Measurements from ENCODE around the gene TSPAN18. TPM values are rescaled to one million over a fixed set of nuclear protein-coding genes. Genes with fewer than 3 reads are reported as not detected.

TSPAN18 gene
- polyA plus RNA-seq, 1 of the 3 experiments (the other 2 are of a cell fraction): 0.72 TPM

- TF ChIP-seq TEAD4 (IDR thresholded peaks at IDR 0.05; ENCODE audit: borderline replicate concordance, insufficient read depth) (no peak), MEF2A (IDR thresholded peaks at IDR 0.05; ENCODE audit: borderline replicate concordance, low read depth) (no peak), EP300 (IDR thresholded peaks at IDR 0.05; ENCODE audit: borderline replicate concordance in 1 of 2, low read depth in 1 of 2, low read length in 1 of 2) (no peak)
Observed at GRCh38 chr11:44709281-44709562, 17.5 kb upstream of the TSPAN18 start (continued).

- H3K27me3 ChIP-seq (ENCODE audit: insufficient read depth): peaks cover 9% of the 10 kb centered on the region
- no peak overlapping the region for H3K4me2 ChIP-seq
- no peak overlapping the region for H3K9ac ChIP-seq
- no peaks in the 10 kb centered on the region for H3K9me3 ChIP-seq
- POLR2A ChIA-PET: interaction anchor here (1.1 kb wide), 1 partner anchor 16 kb away, joined by 8 read pairs; no protein-coding TSS in a partner anchor
- no peak for TF ChIP-seq RCOR1 (IDR thresholded peaks at IDR 0.05; ENCODE audit: low read length)
- no peak for TF ChIP-seq MAX (IDR thresholded peaks at IDR 0.05; ENCODE audit: low read depth)
- TF ChIP-seq RFX5 (IDR thresholded peaks at IDR 0.05; ENCODE audit: low read length): no peak
- peaks cover 0 to 23% of the 10 kb centered on the region in 2 experiments; a peak in 3 of 4 replicates for H3K4me1 ChIP-seq (ENCODE audit: control insufficient read depth in 1 of 2, insufficient read depth in 2 of 2, low read depth in 1 of 2, low read length in 1 of 2)
- H3K36me3 ChIP-seq (replicated peaks in 1 of 2; ENCODE audit: control insufficient read depth in 1 of 2, insufficient read depth in 2 of 2, low read length in 1 of 2): no peaks in the 10 kb centered on the region
- no peaks in the 10 kb centered on the region for H3K79me2 ChIP-seq (ENCODE audit: insufficient read depth)
- H3K9me2 ChIP-seq: no peaks in the 10 kb centered on the region
- H3K27ac ChIP-seq (ENCODE audit: low read depth in 2 of 2, low read length in 1 of 2): peak overlapping the region in 1 of 2 experiments; percentile 92; a peak in 2 of 4 replicates
- 78% methylated on average over 3 of the region's 3 CpGs for WGBS (ENCODE audit: low lambda C conversion rate)
- no peak for DNase-seq
- no peak overlapping the region for H3K4me3 ChIP-seq (ENCODE audit: low read depth in 2 of 2, low read length in 1 of 2)
- H2AFZ ChIP-seq (ENCODE audit: low read depth): no peak overlapping the region
- CTCF ChIA-PET: interaction anchor here (0.8 to 1.7 kb wide), 5 partner anchors 8 to 217 kb away, joined by 3 to 4 read pairs (median 3); no protein-coding TSS in a partner anchor
- no peaks in the 10 kb centered on the region for H3F3A ChIP-seq (replicated peaks; ENCODE audit: insufficient read depth)
- H4K20me1 ChIP-seq (ENCODE audit: insufficient read depth): no peaks in the 10 kb centered on the region
Observed at GRCh38 chr11:44709966-44710365, 16.8 kb upstream of the TSPAN18 start.

GRCh38 chr11:44711113-44711786, 15.5 kb upstream of the TSPAN18 start:
- Histone ChIP-seq H3K79me2 (ENCODE audit: insufficient read depth) (no peaks in the 10 kb centered on the region), H3K4me3 (ENCODE audit: low read depth in 2 of 2, low read length in 1 of 2) (no peak overlapping the region), H3K27ac (ENCODE audit: low read depth in 2 of 2, low read length in 1 of 2) (peak overlapping the region in 1 of 2 experiments; percentile 92; a peak in 2 of 4 replicates), H3K36me3 (replicated peaks in 1 of 2; ENCODE audit: control insufficient read depth in 1 of 2, insufficient read depth in 2 of 2, low read length in 1 of 2) (no peaks in the 10 kb centered on the region), H3K4me1 (ENCODE audit: control insufficient read depth in 1 of 2, insufficient read depth in 2 of 2, low read depth in 1 of 2, low read length in 1 of 2) (peaks cover 0 to 23% of the 10 kb centered on the region in 2 experiments; a peak in 3 of 4 replicates), H2AFZ (ENCODE audit: low read depth) (no peak overlapping the region), H3K4me2 (no peak overlapping the region), H3K27me3 (ENCODE audit: insufficient read depth) (peaks cover 9% of the 10 kb centered on the region), H3K9me3 (no peaks in the 10 kb centered on the region), H4K20me1 (ENCODE audit: insufficient read depth) (no peaks in the 10 kb centered on the region), H3F3A (replicated peaks; ENCODE audit: insufficient read depth) (no peaks in the 10 kb centered on the region), H3K9me2 (no peaks in the 10 kb centered on the region), H3K9ac (no peak overlapping the region)
- POLR2A ChIA-PET: interaction anchor here (1.0 to 2.5 kb wide), 5 partner anchors 11 to 29 kb away, joined by 3 to 13 read pairs (median 6); partner anchors contain the start of gene TSPAN18
- 38% methylated on average over 6 of the region's 6 CpGs for WGBS (ENCODE audit: low lambda C conversion rate)
- CTCF ChIA-PET: interaction anchor here (0.8 to 2.6 kb wide), 10 partner anchors 8 to 225 kb away, joined by 3 to 13 read pairs (median 4); partner anchors contain the start of gene TSPAN18
- TF ChIP-seq FOXJ3 (CRISPR knock-in tag; IDR thresholded peaks at IDR 0.05): peak; percentile 20; the same call in 1 of the 2 replicates
- TF ChIP-seq POLR2AphosphoS5 (IDR thresholded peaks at IDR 0.05; ENCODE audit: low read depth, low read length): no peak
- peak; percentile 92 for TF ChIP-seq CHD2 (IDR thresholded peaks at IDR 0.05; ENCODE audit: low read length, partially characterized antibody)
- no peak for TF ChIP-seq NFIC (IDR thresholded peaks at IDR 0.05; ENCODE audit: borderline replicate concordance)
- no peak for TF ChIP-seq MAX (IDR thresholded peaks at IDR 0.05; ENCODE audit: low read depth)
- TF ChIP-seq MXI1 (IDR thresholded peaks at IDR 0.05; ENCODE audit: low read depth, low read length): peak; percentile 75; the same call in 1 of the 2 replicates
- no peak for TF ChIP-seq USF2 (IDR thresholded peaks at IDR 0.05; ENCODE audit: borderline replicate concordance, low read depth, low read length)
- peak; percentile 28 for TF ChIP-seq RAD21 (IDR thresholded peaks at IDR 0.05; ENCODE audit: low read length)
- DNase-seq: peak; percentile 87
